ENCODE results near the gene PRICKLE1. TPM values are rescaled to one million over a fixed set of nuclear protein-coding genes. Genes with fewer than 3 reads are reported as not detected.
"Not testable (repeated sequence)": the region's sequence is repeated elsewhere in the genome, so short reads cannot be mapped to it uniquely, and the experiment has no call there.

Gene PRICKLE1
- total and polyA plus RNA-seq, 4 donors: 0.50 to 34.9 (median 14.8) TPM

DNA sequence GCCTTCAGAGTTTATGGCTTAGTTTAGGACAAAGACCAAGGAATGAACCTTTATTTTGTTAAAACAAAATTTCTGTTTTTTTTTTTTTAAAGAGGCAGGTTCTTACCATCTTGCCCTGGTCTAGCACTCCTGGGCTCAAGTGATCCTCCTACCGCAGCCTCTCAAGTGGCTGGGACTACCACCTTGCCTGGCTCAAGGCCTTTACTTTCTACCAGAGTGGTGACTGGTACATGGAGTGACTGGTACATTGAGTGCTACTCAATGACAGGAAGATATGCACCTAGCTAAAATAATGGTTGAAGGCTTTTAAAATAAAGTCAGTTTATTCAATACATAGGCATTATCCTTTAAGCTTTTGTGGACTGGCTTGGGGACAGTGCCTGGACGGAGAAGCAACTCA lies 32.6 kb downstream of the PRICKLE1 start:
- ATAC-seq (ENCODE audit: low FRiP score) (no peak), DNase-seq (no peak)
- no peaks in the 10 kb centered on the region for H3K27me3 ChIP-seq (ENCODE audit: control insufficient read depth in 1 of 2, insufficient read depth in 2 of 2, low read length in 1 of 2)
- intact Hi-C loops (cut with DNase I): no loop called here
- H3K4me3 ChIP-seq (ENCODE audit: low read length in 2 of 2): no peak overlapping the region
- H3K9me3 ChIP-seq (ENCODE audit: control insufficient read depth, low read length): no peaks in the 10 kb centered on the region
- no peak overlapping the region for H3K27ac ChIP-seq (ENCODE audit: low read depth in 1 of 2, low read length in 2 of 2)
- H3K4me1 ChIP-seq (ENCODE audit: control insufficient read depth in 1 of 2, insufficient read depth in 2 of 2, low read length in 2 of 2): no peaks in the 10 kb centered on the region
- no peaks in the 10 kb centered on the region for H3K36me3 ChIP-seq (ENCODE audit: control insufficient read depth in 1 of 2, insufficient read depth in 2 of 2, low read length in 1 of 2)
- 91 to 98% methylated on average over 2 of the region's 2 CpGs for WGBS, 2 donors

GRCh38 chr12:42552822-42553221 lies 36.7 kb downstream of the PRICKLE1 start:
- no peak overlapping the region for H3K27ac ChIP-seq (ENCODE audit: low read depth in 1 of 2, low read length in 2 of 2)

GRCh38 chr12:42550800-42551199 lies 38.7 kb downstream of the PRICKLE1 start:
- intact Hi-C loops (cut with DNase I): no loop called here
- Histone ChIP-seq H3K27me3 (ENCODE audit: control insufficient read depth in 1 of 2, insufficient read depth in 2 of 2, low read length in 1 of 2) (no peaks in the 10 kb centered on the region), H3K27ac (ENCODE audit: low read depth in 1 of 2, low read length in 2 of 2) (no peak overlapping the region), H3K9me3 (ENCODE audit: control insufficient read depth, low read length) (no peaks in the 10 kb centered on the region), H3K4me1 (ENCODE audit: control insufficient read depth in 1 of 2, insufficient read depth in 2 of 2, low read length in 2 of 2) (no peaks in the 10 kb centered on the region), H3K4me3 (ENCODE audit: low read length in 2 of 2) (no peak overlapping the region), H3K36me3 (ENCODE audit: control insufficient read depth in 1 of 2, insufficient read depth in 2 of 2, low read length in 1 of 2) (no peaks in the 10 kb centered on the region)
- DNase-seq (no peak), ATAC-seq (ENCODE audit: low FRiP score) (no peak)

More at GRCh38 chr12:42552822-42553221, 36.7 kb downstream of the PRICKLE1 start:
- Histone ChIP-seq H3K4me1 (ENCODE audit: control insufficient read depth in 1 of 2, insufficient read depth in 2 of 2, low read length in 2 of 2) (no peaks in the 10 kb centered on the region), H3K27me3 (ENCODE audit: control insufficient read depth in 1 of 2, insufficient read depth in 2 of 2, low read length in 1 of 2) (no peaks in the 10 kb centered on the region), H3K4me3 (ENCODE audit: low read length in 2 of 2) (no peak overlapping the region), H3K36me3 (ENCODE audit: control insufficient read depth in 1 of 2, insufficient read depth in 2 of 2, low read length in 1 of 2) (no peaks in the 10 kb centered on the region), H3K9me3 (ENCODE audit: control insufficient read depth, low read length) (no peaks in the 10 kb centered on the region)
- no peak for DNase-seq
- 80 to 87% methylated on average over 17 of the region's 17 CpGs for WGBS, 2 donors
- intact Hi-C loops (cut with DNase I): no loop called here
- no peak for ATAC-seq (ENCODE audit: low FRiP score)

GRCh38 chr12:42546709-42547108 lies 42.8 kb downstream of the PRICKLE1 start:
- 90 to 92% methylated on average over 2 of the region's 2 CpGs for WGBS, 2 donors
- H3K4me3 ChIP-seq (ENCODE audit: low read length in 2 of 2): no peak overlapping the region
- no peaks in the 10 kb centered on the region for H3K27me3 ChIP-seq (ENCODE audit: control insufficient read depth in 1 of 2, insufficient read depth in 2 of 2, low read length in 1 of 2)
- DNase-seq (no peak), ATAC-seq (ENCODE audit: low FRiP score) (no peak)
- H3K36me3 ChIP-seq (ENCODE audit: control insufficient read depth in 1 of 2, insufficient read depth in 2 of 2, low read length in 1 of 2): no peaks in the 10 kb centered on the region
- no peaks in the 10 kb centered on the region for H3K4me1 ChIP-seq (ENCODE audit: control insufficient read depth in 1 of 2, insufficient read depth in 2 of 2, low read length in 2 of 2)
- no peak overlapping the region for H3K27ac ChIP-seq (ENCODE audit: low read depth in 1 of 2, low read length in 2 of 2)
- intact Hi-C loops (cut with DNase I): no loop called here
- no peaks in the 10 kb centered on the region for H3K9me3 ChIP-seq (ENCODE audit: control insufficient read depth, low read length)

GRCh38 chr12:42541965-42542364 lies 47.6 kb downstream of the PRICKLE1 start:
- no peaks in the 10 kb centered on the region for H3K4me1 ChIP-seq (ENCODE audit: control insufficient read depth in 1 of 2, insufficient read depth in 2 of 2, low read length in 2 of 2)
- ATAC-seq (ENCODE audit: low FRiP score) (peak; percentile 44), DNase-seq (no peak)
- H3K4me3 ChIP-seq (ENCODE audit: low read length in 2 of 2): no peak overlapping the region
- intact Hi-C loops (cut with DNase I): no loop called here
- H3K36me3 ChIP-seq (ENCODE audit: control insufficient read depth in 1 of 2, insufficient read depth in 2 of 2, low read length in 1 of 2): no peaks in the 10 kb centered on the region
- H3K27ac ChIP-seq (ENCODE audit: low read depth in 1 of 2, low read length in 2 of 2): no peak overlapping the region
- 84 to 88% methylated on average over 2 of the region's 2 CpGs for WGBS, 2 donors
- no peaks in the 10 kb centered on the region for H3K27me3 ChIP-seq (ENCODE audit: control insufficient read depth in 1 of 2, insufficient read depth in 2 of 2, low read length in 1 of 2)
- H3K9me3 ChIP-seq (ENCODE audit: control insufficient read depth, low read length): no peaks in the 10 kb centered on the region

DNA sequence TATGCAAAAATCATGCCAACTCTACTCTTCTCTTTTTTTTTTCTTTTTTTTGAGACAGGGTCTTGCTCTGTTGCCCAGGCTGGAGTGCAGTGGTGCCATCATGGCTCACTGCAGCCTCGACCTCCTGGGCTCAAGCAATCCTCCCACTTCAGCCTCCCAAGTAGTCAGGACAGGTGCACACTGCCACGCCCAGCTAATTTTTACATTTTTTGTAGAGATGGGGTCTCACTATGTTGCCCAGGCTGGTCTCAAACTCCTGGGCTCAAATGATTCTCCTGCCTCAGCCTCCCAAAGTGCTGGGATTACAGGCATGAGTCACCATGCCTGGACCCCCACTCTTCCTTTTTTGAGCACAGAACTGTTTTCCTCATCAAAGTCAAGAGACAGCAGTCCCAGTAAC lies 48.2 kb downstream of the PRICKLE1 start:
- H3K4me1 ChIP-seq (ENCODE audit: control insufficient read depth in 1 of 2, insufficient read depth in 2 of 2, low read length in 2 of 2); H3K4me3 ChIP-seq (ENCODE audit: low read length in 2 of 2); ATAC-seq (ENCODE audit: low FRiP score); intact Hi-C loops (cut with DNase I); H3K36me3 ChIP-seq (ENCODE audit: control insufficient read depth in 1 of 2, insufficient read depth in 2 of 2, low read length in 1 of 2); H3K9me3 ChIP-seq (ENCODE audit: control insufficient read depth, low read length); DNase-seq; H3K27me3 ChIP-seq (ENCODE audit: control insufficient read depth in 1 of 2, insufficient read depth in 2 of 2, low read length in 1 of 2); H3K27ac ChIP-seq (ENCODE audit: low read depth in 1 of 2, low read length in 2 of 2): not testable (repeated sequence)
- 90 to 98% methylated on average over 2 of the region's 2 CpGs for WGBS, 2 donors

GRCh38 chr12:42539696-42540095 lies 49.9 kb downstream of the PRICKLE1 start:
- Histone ChIP-seq H3K27ac (ENCODE audit: low read depth in 1 of 2, low read length in 2 of 2) (no peak overlapping the region), H3K4me3 (ENCODE audit: low read length in 2 of 2) (no peak overlapping the region), H3K4me1 (ENCODE audit: control insufficient read depth in 1 of 2, insufficient read depth in 2 of 2, low read length in 2 of 2) (no peaks in the 10 kb centered on the region), H3K27me3 (ENCODE audit: control insufficient read depth in 1 of 2, insufficient read depth in 2 of 2, low read length in 1 of 2) (no peaks in the 10 kb centered on the region), H3K9me3 (ENCODE audit: control insufficient read depth, low read length) (no peaks in the 10 kb centered on the region), H3K36me3 (ENCODE audit: control insufficient read depth in 1 of 2, insufficient read depth in 2 of 2, low read length in 1 of 2) (no peaks in the 10 kb centered on the region)
- DNase-seq (no peak), ATAC-seq (ENCODE audit: low FRiP score) (no peak)
- WGBS, 2 donors: 22% methylated on average over 1 of the region's 1 CpG
- intact Hi-C loops (cut with DNase I): no loop called here

DNA sequence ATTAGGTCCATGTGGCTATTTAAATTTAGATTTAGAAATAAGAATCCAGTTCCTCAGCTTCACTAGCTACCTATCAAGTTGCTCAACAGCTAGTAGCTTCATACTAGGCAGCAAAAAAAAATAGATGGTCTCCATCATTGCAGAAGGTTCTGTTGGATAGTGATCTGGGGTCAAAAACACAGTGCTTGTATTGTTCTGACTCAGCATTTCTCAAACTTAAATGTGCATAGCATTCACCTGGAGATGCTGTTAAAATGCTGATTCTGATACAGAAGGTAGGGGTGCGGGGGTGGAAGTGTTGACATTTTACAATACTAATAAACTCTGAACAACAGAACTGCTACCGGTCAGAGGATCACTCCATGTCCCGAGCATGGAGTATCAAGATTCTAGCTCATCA lies 51.3 kb downstream of the PRICKLE1 start:
- Histone ChIP-seq H3K27me3 (ENCODE audit: control insufficient read depth in 1 of 2, insufficient read depth in 2 of 2, low read length in 1 of 2) (no peaks in the 10 kb centered on the region), H3K36me3 (ENCODE audit: control insufficient read depth in 1 of 2, insufficient read depth in 2 of 2, low read length in 1 of 2) (no peaks in the 10 kb centered on the region), H3K9me3 (ENCODE audit: control insufficient read depth, low read length) (no peaks in the 10 kb centered on the region), H3K4me1 (ENCODE audit: control insufficient read depth in 1 of 2, insufficient read depth in 2 of 2, low read length in 2 of 2) (peaks cover 0 to 2% of the 10 kb centered on the region in 2 donors), H3K4me3 (ENCODE audit: low read length in 2 of 2) (no peak overlapping the region), H3K27ac (ENCODE audit: low read depth in 1 of 2, low read length in 2 of 2) (no peak overlapping the region)
- ATAC-seq (ENCODE audit: low FRiP score) (no peak), DNase-seq (no peak)
- WGBS, 2 donors: 63% methylated on average over 3 of the region's 3 CpGs
- intact Hi-C loops (cut with DNase I): no loop called here

GRCh38 chr12:42534184-42534838 lies 55.2 kb downstream of the PRICKLE1 start:
- Histone ChIP-seq H3K4me3 (ENCODE audit: low read length in 2 of 2) (no peak overlapping the region), H3K4me1 (ENCODE audit: control insufficient read depth in 1 of 2, insufficient read depth in 2 of 2, low read length in 2 of 2) (peaks cover 0 to 2% of the 10 kb centered on the region in 2 donors), H3K27ac (ENCODE audit: low read depth in 1 of 2, low read length in 2 of 2) (no peak overlapping the region), H3K9me3 (ENCODE audit: control insufficient read depth, low read length) (no peaks in the 10 kb centered on the region), H3K27me3 (ENCODE audit: control insufficient read depth in 1 of 2, insufficient read depth in 2 of 2, low read length in 1 of 2) (no peaks in the 10 kb centered on the region), H3K36me3 (ENCODE audit: control insufficient read depth in 1 of 2, insufficient read depth in 2 of 2, low read length in 1 of 2) (no peaks in the 10 kb centered on the region)
- ATAC-seq (ENCODE audit: low FRiP score) (no peak), DNase-seq (no peak)
- 58 to 66% methylated on average over 4 of the region's 4 CpGs for WGBS, 2 donors
- intact Hi-C loops (cut with DNase I): no loop called here
